Endothelial cell (in vitro differentiated cells): ENCODE results near the gene SEMA3B. TPM values are rescaled to one million over a fixed set of nuclear protein-coding genes. Genes with fewer than 3 reads are reported as not detected.
A peak's percentile ranks its signal among the peaks of the same experiment; 100 is the strongest.
"Not testable (repeated sequence)": the region's sequence is repeated elsewhere in the genome, so short reads cannot be mapped to it uniquely, and the experiment has no call there.

Experiments used
- DNase-seq: peaks from one replicate; pipeline ENCODE4 v3.0.0; 2021; ENCODE audit warnings: low spot score
- H3K27ac Mint-ChIP-seq: one replicate; pipeline ENCODE4 v1.8.0; 2021; ENCODE audit warnings: mixed read lengths, inconsistent platforms; ENCODE audit not compliant: unreplicated experiment
- H3K27me3 Mint-ChIP-seq: one replicate; pipeline ENCODE4 v1.8.0; 2021; ENCODE audit warnings: mild to moderate bottlenecking, moderate library complexity, mixed read lengths, inconsistent platforms; ENCODE audit not compliant: unreplicated experiment
- H3K36me3 Mint-ChIP-seq: one replicate; pipeline ENCODE4 v1.8.0; 2021; ENCODE audit warnings: mild to moderate bottlenecking, low read depth, mixed read lengths, inconsistent platforms; ENCODE audit not compliant: unreplicated experiment
- H3K4me1 Mint-ChIP-seq: one replicate; pipeline ENCODE4 v1.8.0; 2021; ENCODE audit warnings: mild to moderate bottlenecking, mixed read lengths, inconsistent platforms; ENCODE audit not compliant: unreplicated experiment
- H3K4me3 Mint-ChIP-seq: one replicate; pipeline ENCODE4 v1.8.0; 2021; ENCODE audit warnings: mild to moderate bottlenecking, mixed read lengths, inconsistent platforms; ENCODE audit not compliant: unreplicated experiment
- H3K9me3 Mint-ChIP-seq: one replicate; pipeline ENCODE4 v1.8.0; 2021; ENCODE audit warnings: mixed read lengths, inconsistent platforms; ENCODE audit not compliant: unreplicated experiment
- CTCF ChIP-seq: fragments of 200-600 bp; sonication (generic); IDR thresholded peaks from one replicate; pipeline ENCODE4 v1.5.0; 2021; ENCODE audit warnings: antibody characterized with exemption; ENCODE audit not compliant: unreplicated experiment
- total RNA-seq: library from RNA; stranded (reverse); fragmentation: NEBNext Ultra II Directional; extraction: Animal tissue kit (Norgen Biotek cat#: 25700); gene quantifications from one replicate; pipeline ENCODE4 v1.2.1, GENCODE V29; 2021; ENCODE audit not compliant: unreplicated experiment

The SEMA3B gene
- total RNA-seq, 1 donor from 2014 or later = 1.7 TPM

- no peak for TF ChIP-seq CTCF
- Mint-ChIP-seq H3K27me3 (peaks cover 5% of the 10 kb centered on the region), H3K36me3 (no peaks in the 10 kb centered on the region), H3K27ac (no peak within 1 kb of the TSS), H3K4me1 (peaks cover 10% of the 10 kb centered on the region), H3K9me3 (no peaks in the 10 kb centered on the region), H3K4me3 (no peak within 1 kb of the TSS)
- DNase-seq = no peak
Observed at GRCh38 chr3:50303013-50303815, 34.3 kb downstream of the SEMA3B start, which contains the start of gene HYAL1. HYAL1 (minus strand) TSS chr3:50303574; CDS start chr3:50302956, 618 bp downstream.

DNA sequence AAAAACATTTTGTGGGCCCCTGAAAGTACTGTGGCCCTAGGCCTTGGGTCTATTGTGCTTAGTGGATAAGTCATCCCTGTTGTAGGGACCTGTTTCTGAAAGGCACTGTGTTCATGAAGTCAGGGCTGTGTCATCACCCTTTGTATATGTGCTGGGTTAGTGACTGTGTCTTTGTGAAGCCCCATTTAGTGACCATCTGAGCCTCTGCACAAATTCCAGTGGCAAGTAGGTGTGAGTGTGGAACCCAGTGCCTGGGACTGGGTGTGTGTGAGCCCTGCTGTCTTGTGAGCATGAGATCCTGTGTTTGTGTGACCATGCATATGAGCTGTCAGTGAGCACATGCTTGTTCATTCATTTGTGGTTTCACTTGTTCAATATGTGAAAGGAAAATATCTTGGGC lies 35.7 kb downstream of the SEMA3B start:
- H3K27ac Mint-ChIP-seq = no peak overlapping the region
- no peak overlapping the region for H3K4me3 Mint-ChIP-seq
- DNase-seq = no peak
- peaks cover 9% of the 10 kb centered on the region for H3K4me1 Mint-ChIP-seq
- peaks cover 5% of the 10 kb centered on the region for H3K27me3 Mint-ChIP-seq
- peaks cover under 1% of the 10 kb centered on the region for H3K36me3 Mint-ChIP-seq
- no peaks in the 10 kb centered on the region for H3K9me3 Mint-ChIP-seq
- TF ChIP-seq CTCF = no peak

DNA sequence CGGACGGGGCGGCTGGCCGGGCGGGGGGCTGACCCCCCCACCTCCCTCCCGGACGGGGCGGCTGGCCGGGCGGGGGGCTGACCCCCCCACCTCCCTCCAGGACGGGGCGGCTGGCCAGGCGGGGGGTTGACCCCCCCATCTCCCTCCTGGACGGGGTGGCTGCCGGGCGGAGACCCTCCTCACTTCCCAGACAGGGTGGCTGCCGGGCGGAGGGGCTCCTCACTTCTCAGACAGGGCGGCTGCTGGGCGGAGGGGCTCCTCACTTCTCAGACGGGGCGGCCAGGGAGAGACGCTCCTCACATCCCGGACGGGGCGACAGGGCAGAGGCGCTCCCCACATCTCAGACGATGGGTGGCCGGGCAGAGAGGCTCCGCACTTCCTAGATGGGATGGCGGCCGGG lies 43.1 kb downstream of the SEMA3B start:
- H3K4me1 Mint-ChIP-seq = peaks cover 16% of the 10 kb centered on the region
- DNase-seq, H3K27ac Mint-ChIP-seq, H3K4me3 Mint-ChIP-seq, H3K27me3 Mint-ChIP-seq, H3K9me3 Mint-ChIP-seq: not testable (repeated sequence)
- peaks cover 28% of the 10 kb centered on the region for H3K36me3 Mint-ChIP-seq

GRCh38 chr3:50314342-50314741 lies 45.4 kb downstream of the SEMA3B start:
- H3K27ac Mint-ChIP-seq = peak overlapping the region; percentile 50
- H3K36me3 Mint-ChIP-seq = peaks cover 39% of the 10 kb centered on the region
- DNase-seq = no peak
- H3K4me1 Mint-ChIP-seq = peaks cover 27% of the 10 kb centered on the region
- TF ChIP-seq CTCF = no peak
- peak overlapping the region; percentile 81 for H3K4me3 Mint-ChIP-seq
- peaks cover 9% of the 10 kb centered on the region for H3K27me3 Mint-ChIP-seq
- H3K9me3 Mint-ChIP-seq = no peaks in the 10 kb centered on the region

GRCh38 chr3:50314816-50315215 lies 45.9 kb downstream of the SEMA3B start:
- H3K4me3 Mint-ChIP-seq = peak overlapping the region; percentile 38
- peak overlapping the region; percentile 7 for H3K27ac Mint-ChIP-seq

More at GRCh38 chr3:50314816-50315215, 45.9 kb downstream of the SEMA3B start:
- no peak for TF ChIP-seq CTCF
- DNase-seq = no peak
- Mint-ChIP-seq H3K36me3 (peaks cover 41% of the 10 kb centered on the region), H3K9me3 (no peaks in the 10 kb centered on the region), H3K27me3 (peaks cover 14% of the 10 kb centered on the region), H3K4me1 (peaks cover 31% of the 10 kb centered on the region)
